ENCODE measurements around the gene POU2F2. TPM values are rescaled to one million over a fixed set of nuclear protein-coding genes. Genes with fewer than 3 reads are reported as not detected.

The POU2F2 gene
- total RNA-seq, 4 donors from 2014 or later: 0.55 to 3.2 (median 0.77) TPM; not detected in 1

- Histone ChIP-seq H3K27me3 (no peaks in the 10 kb centered on the region), H3K9me3 (no peaks in the 10 kb centered on the region), H3K27ac (no peak overlapping the region), H3K4me3 (no peak overlapping the region), H3K4me1 (no peaks in the 10 kb centered on the region), H3K36me3 (no peaks in the 10 kb centered on the region)
- DNase-seq: no peak
- intact Hi-C loops (cut with DNase I; ENCODE audit: low total_unique reads): no loop called here
- TF ChIP-seq POLR2A (IDR thresholded peaks at IDR 0.05) (no peak), CTCF (IDR thresholded peaks at IDR 0.05) (no peak)
Measured at GRCh38 chr19:42124386-42124901, 7.8 kb downstream of the POU2F2 start.

- no peak for TF ChIP-seq CTCF (IDR thresholded peaks at IDR 0.05)
- TF ChIP-seq POLR2A (IDR thresholded peaks at IDR 0.05): no peak
Measured at GRCh38 chr19:42123765-42124164, 8.5 kb downstream of the POU2F2 start.

GRCh38 chr19:42122691-42123607 is 9.3 kb downstream of the POU2F2 start:
- Histone ChIP-seq H3K9me3 (no peaks in the 10 kb centered on the region), H3K4me1 (no peaks in the 10 kb centered on the region), H3K36me3 (no peaks in the 10 kb centered on the region), H3K4me3 (no peak overlapping the region), H3K27me3 (no peaks in the 10 kb centered on the region), H3K27ac (no peak overlapping the region)
- DNase-seq: no peak
- TF ChIP-seq CTCF (IDR thresholded peaks at IDR 0.05) (no peak), POLR2A (IDR thresholded peaks at IDR 0.05) (no peak)
- intact Hi-C loops (cut with DNase I; ENCODE audit: low total_unique reads): no loop called here

More at GRCh38 chr19:42123765-42124164, 8.5 kb downstream of the POU2F2 start:
- no peak overlapping the region for H3K4me3 ChIP-seq
- intact Hi-C loops (cut with DNase I; ENCODE audit: low total_unique reads): no loop called here
- no peaks in the 10 kb centered on the region for H3K4me1 ChIP-seq
- H3K27me3 ChIP-seq: no peaks in the 10 kb centered on the region
- H3K27ac ChIP-seq: no peak overlapping the region
- no peaks in the 10 kb centered on the region for H3K9me3 ChIP-seq
- no peaks in the 10 kb centered on the region for H3K36me3 ChIP-seq
- DNase-seq: no peak

GRCh38 chr19:42121656-42122069 is 10.6 kb downstream of the POU2F2 start:
- Histone ChIP-seq H3K4me3 (no peak overlapping the region), H3K9me3 (no peaks in the 10 kb centered on the region), H3K4me1 (no peaks in the 10 kb centered on the region), H3K27ac (no peak overlapping the region), H3K36me3 (no peaks in the 10 kb centered on the region), H3K27me3 (no peaks in the 10 kb centered on the region)
- peak in 1 of 2 donors; percentile 20 for DNase-seq
- intact Hi-C loops (cut with DNase I; ENCODE audit: low total_unique reads): no loop called here
- TF ChIP-seq POLR2A (IDR thresholded peaks at IDR 0.05) (no peak), CTCF (IDR thresholded peaks at IDR 0.05) (no peak)

- TF ChIP-seq POLR2A (IDR thresholded peaks at IDR 0.05): no peak
- TF ChIP-seq CTCF (IDR thresholded peaks at IDR 0.05): no peak
- Histone ChIP-seq H3K4me3 (no peak overlapping the region), H3K27ac (no peak overlapping the region), H3K36me3 (no peaks in the 10 kb centered on the region), H3K9me3 (no peaks in the 10 kb centered on the region), H3K4me1 (no peaks in the 10 kb centered on the region), H3K27me3 (no peaks in the 10 kb centered on the region)
- no peak for DNase-seq
- intact Hi-C loops (cut with DNase I; ENCODE audit: low total_unique reads): no loop called here
Measured at GRCh38 chr19:42121036-42121621, 11.1 kb downstream of the POU2F2 start.

Measured in uterus (tissue), 4 donors.